ENCODE results near the gene TMEM272.

Gene TMEM272

DNA sequence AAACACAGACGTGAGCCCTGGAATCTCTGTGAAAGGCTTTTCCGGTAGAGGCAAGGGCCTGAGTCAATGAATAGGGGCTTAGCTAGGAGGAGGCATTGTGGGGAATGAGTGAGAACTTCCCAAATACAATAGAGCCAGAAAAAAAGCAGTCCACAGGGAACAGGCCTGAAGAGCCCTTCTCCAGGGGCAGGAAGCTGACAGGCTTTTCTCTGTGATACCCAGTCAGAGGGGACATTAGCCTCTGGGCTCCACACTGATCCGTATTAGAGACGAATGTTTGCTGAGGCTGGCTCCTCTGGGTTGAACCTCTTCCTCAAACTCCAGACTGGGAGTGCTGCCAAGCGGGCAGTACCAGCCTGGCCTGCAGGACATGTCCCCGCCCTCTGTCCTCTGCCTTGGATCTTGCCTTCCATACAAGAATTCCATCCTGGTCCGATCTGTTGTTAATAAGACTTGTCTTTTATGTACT, 43.3 kb downstream of the TMEM272 start:
- intact Hi-C loops (cut with micrococcal nuclease), result loop anchor here (5.0 kb wide), 2 partner anchors 214 to 349 kb away; partner anchors contain the start of gene INTS6
- H3K4me3 Mint-ChIP-seq, result no peak overlapping the region
- peaks cover 46% of the 10 kb centered on the region for H3K4me1 Mint-ChIP-seq (ENCODE audit: low read depth)
- peaks cover 22% of the 10 kb centered on the region for H3K27me3 Mint-ChIP-seq
- no peaks in the 10 kb centered on the region for H3K9me3 Mint-ChIP-seq
- H3K36me3 Mint-ChIP-seq (ENCODE audit: low read depth), result peaks cover 6% of the 10 kb centered on the region
- H3K27ac Mint-ChIP-seq, result peak overlapping the region; percentile 24

DNA sequence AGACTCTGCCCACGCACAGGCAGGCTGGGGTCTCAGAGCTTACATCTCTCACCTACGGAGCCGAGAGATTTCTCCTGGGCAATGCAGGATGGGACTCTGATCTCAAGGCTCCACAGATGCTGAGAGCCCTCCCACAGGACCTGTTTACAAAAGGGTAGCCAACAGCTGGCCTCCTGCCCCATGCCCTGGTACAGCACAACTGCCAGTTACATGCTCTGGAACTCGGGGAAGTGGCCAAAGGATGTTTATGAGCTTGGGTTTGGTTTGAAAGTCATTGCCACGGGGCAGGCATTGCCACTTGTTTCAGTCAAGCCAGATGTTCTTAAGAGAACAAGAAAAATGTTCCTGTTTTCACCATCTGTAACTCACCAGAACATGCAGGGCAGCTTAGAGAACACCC, 44.5 kb downstream of the TMEM272 start:
- intact Hi-C loops (cut with micrococcal nuclease), result loop anchor here (5.0 kb wide), 2 partner anchors 213 to 348 kb away; partner anchors contain the start of gene INTS6
- Mint-ChIP-seq H3K27ac (no peak overlapping the region), H3K36me3 (ENCODE audit: low read depth) (peaks cover 6% of the 10 kb centered on the region), H3K4me3 (no peak overlapping the region), H3K9me3 (no peaks in the 10 kb centered on the region), H3K4me1 (ENCODE audit: low read depth) (peaks cover 39% of the 10 kb centered on the region), H3K27me3 (peaks cover 26% of the 10 kb centered on the region)

DNA sequence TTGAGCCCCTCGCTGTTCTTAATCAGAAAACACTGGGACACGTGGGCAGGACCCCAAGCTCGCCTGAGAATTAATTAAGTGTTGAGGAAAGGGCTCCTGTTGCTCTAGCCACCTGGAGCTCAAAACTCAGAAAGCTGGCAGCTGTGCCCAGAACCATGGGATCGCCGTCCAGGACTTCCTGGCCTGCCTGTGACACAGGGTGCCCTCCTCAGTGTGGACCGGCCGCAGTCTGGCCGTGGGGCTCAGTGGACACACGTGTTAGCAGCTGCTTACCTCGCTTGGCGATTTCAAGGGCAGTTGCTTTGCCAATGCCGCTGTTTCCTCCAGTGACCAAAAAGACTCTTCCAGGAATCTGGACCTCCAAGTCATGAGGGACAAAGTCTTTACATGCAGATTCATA, 45.7 kb downstream of the TMEM272 start:
- no peaks in the 10 kb centered on the region for H3K9me3 Mint-ChIP-seq
- intact Hi-C loops (cut with micrococcal nuclease), result no loop called here
- peaks cover 6% of the 10 kb centered on the region for H3K36me3 Mint-ChIP-seq (ENCODE audit: low read depth)
- H3K4me1 Mint-ChIP-seq (ENCODE audit: low read depth), result peaks cover 37% of the 10 kb centered on the region
- no peak overlapping the region for H3K27ac Mint-ChIP-seq
- peaks cover 25% of the 10 kb centered on the region for H3K27me3 Mint-ChIP-seq
- H3K4me3 Mint-ChIP-seq, result no peak overlapping the region

DNA sequence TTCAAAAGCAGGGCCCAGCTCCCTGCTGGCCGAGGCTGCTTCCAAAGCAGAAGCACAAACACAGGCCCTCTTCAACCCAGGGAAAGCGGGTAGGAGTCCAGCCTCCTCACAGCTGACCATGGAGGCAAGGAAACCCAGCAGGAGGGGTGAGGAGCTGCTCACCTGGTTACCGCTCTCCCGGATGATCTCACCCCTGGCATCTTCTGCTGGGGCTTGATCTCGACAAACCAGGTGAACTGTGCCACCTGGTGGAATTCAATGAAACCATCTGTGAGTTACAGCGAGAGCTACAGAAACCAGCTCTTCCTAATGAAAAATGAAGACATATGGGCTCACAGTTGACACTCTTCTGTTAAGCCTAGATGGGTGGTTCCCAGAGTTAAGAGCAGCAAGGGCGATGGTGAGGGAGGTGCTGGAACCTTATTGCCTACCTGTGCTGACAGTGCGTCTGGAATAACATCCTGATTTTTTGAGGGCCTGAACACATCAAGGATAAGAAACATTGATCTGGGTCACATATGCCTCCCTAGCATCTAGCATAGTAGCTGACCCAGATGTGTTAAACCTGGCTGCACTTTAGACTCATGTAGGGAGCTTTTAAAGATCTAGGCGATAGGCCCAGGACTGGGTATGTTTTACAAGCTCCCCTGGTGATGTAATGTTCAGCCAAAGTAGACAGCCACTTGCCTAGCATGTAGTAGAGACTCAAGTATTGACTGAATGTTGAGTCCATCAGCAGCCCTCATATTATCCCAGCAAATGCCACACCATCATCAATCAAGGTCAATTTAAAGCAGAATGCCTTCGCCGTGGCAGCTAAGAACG, 47.1 kb downstream of the TMEM272 start:
- Mint-ChIP-seq H3K4me3 (no peak overlapping the region), H3K27me3 (peaks cover 25% of the 10 kb centered on the region), H3K9me3 (no peaks in the 10 kb centered on the region), H3K27ac (no peak overlapping the region), H3K4me1 (ENCODE audit: low read depth) (peaks cover 42% of the 10 kb centered on the region), H3K36me3 (ENCODE audit: low read depth) (peaks cover 6% of the 10 kb centered on the region)
- intact Hi-C loops (cut with micrococcal nuclease), result no loop called here

DNA sequence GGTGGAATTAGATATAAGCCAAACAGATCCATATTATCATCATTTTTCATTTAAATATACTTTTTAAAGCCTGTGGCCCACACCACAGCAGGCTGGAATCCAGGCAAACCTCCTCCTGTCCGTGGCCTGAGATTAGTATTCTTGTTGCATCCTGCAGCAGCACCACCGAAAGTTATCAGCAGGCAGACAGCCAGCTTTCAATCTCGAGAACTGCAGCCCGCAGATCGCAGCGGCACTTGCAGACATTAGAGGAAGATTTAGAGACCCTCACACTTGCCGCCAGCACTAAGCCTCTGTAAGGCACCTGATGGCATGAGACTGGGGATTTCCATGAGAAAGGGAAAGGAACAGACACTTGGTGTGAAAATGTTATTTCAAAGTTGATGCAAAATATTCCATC, 48.4 kb downstream of the TMEM272 start:
- no peak overlapping the region for H3K4me3 Mint-ChIP-seq
- peaks cover 25% of the 10 kb centered on the region for H3K27me3 Mint-ChIP-seq
- H3K4me1 Mint-ChIP-seq (ENCODE audit: low read depth), result peaks cover 35% of the 10 kb centered on the region
- intact Hi-C loops (cut with micrococcal nuclease), result no loop called here
- no peaks in the 10 kb centered on the region for H3K9me3 Mint-ChIP-seq
- H3K27ac Mint-ChIP-seq, result no peak overlapping the region
- peaks cover 6% of the 10 kb centered on the region for H3K36me3 Mint-ChIP-seq (ENCODE audit: low read depth)

DNA sequence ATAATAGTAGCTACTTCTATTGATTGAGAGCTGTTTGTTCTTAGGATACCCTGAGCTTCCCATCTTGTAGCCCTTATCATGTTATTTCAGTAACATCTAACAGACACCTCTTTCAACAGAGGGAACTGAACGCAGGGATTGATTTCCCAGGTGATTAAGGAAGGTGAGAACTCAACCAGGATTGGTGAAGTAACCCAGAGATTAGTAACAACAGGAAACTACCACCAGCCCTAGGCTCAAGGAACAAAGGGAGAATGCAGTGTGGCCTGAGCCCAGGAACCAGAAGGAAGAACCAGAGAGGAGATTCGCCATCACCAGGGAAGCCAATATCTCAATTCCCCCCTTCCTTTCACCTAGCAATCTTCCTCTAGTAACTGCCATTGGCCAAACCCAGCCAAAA, 49.6 kb downstream of the TMEM272 start:
- H3K36me3 Mint-ChIP-seq (ENCODE audit: low read depth), result peaks cover 12% of the 10 kb centered on the region
- intact Hi-C loops (cut with micrococcal nuclease), result no loop called here
- H3K4me1 Mint-ChIP-seq (ENCODE audit: low read depth), result peaks cover 28% of the 10 kb centered on the region
- H3K4me3 Mint-ChIP-seq, result no peak overlapping the region
- H3K27ac Mint-ChIP-seq, result peak overlapping the region; percentile 33
- H3K27me3 Mint-ChIP-seq, result peaks cover 26% of the 10 kb centered on the region
- no peaks in the 10 kb centered on the region for H3K9me3 Mint-ChIP-seq

DNA sequence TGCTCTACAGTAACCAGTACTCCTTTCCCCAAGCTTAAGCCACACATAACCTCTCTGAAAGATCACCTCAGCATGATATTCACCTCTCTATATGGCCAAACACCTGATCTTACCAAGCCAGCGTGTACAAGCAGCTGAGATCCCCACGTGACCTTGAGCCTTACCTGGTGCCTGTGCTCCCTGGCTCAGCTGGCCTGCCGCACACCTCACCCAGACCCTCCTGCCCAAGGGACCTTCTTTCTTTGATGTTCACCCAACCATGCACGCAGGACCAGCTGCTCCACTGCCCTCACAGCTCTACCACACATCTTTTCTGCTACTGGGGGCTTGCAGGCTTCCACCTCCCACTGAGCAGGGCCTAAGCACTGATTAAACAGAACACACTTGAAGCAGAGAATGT, 50.0 kb downstream of the TMEM272 start:
- peaks cover 22% of the 10 kb centered on the region for H3K27me3 Mint-ChIP-seq
- peaks cover 12% of the 10 kb centered on the region for H3K36me3 Mint-ChIP-seq (ENCODE audit: low read depth)
- H3K27ac Mint-ChIP-seq, result peak overlapping the region; percentile 33
- intact Hi-C loops (cut with micrococcal nuclease), result no loop called here
- peaks cover 28% of the 10 kb centered on the region for H3K4me1 Mint-ChIP-seq (ENCODE audit: low read depth)
- no peaks in the 10 kb centered on the region for H3K9me3 Mint-ChIP-seq
- no peak overlapping the region for H3K4me3 Mint-ChIP-seq

DNA sequence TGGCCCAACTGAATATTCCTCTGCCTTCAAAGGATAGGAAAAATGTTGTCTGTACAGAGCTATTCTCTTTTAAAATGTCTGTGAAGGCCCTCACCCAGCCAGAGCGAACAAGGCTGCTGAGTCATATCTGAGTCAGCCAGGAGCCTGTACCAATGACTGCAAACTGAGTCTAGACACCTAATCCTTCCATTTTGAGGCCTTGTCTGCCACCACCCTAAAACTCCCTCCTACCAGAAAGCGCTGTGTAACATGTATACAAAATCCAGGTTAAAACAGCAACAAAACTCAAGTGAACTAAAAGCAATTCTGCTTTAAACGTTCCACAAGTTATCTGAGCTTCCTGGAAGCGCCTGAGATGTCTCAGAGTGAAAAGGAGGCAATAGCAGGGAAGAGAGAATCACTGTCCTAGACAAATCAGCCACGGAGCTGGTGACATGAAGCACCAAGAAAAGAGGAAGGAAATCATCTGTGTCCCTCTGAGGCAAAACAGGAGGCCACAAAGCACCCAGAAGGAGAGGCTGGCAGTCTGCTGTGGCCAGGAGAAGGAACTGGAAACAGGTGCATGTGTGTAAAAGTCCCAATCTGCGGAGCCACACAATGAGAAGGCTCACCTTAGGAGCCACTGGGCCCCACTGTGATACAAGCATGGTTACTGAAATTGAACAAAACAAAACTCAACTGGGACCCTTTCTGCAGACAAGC, 51.3 kb downstream of the TMEM272 start:
- Mint-ChIP-seq H3K36me3 (ENCODE audit: low read depth) (peaks cover 12% of the 10 kb centered on the region), H3K4me3 (no peak overlapping the region), H3K9me3 (no peaks in the 10 kb centered on the region), H3K27ac (peak overlapping the region; percentile 77), H3K27me3 (peaks cover 14% of the 10 kb centered on the region), H3K4me1 (ENCODE audit: low read depth) (peaks cover 28% of the 10 kb centered on the region)
- intact Hi-C loops (cut with micrococcal nuclease), result no loop called here

DNA sequence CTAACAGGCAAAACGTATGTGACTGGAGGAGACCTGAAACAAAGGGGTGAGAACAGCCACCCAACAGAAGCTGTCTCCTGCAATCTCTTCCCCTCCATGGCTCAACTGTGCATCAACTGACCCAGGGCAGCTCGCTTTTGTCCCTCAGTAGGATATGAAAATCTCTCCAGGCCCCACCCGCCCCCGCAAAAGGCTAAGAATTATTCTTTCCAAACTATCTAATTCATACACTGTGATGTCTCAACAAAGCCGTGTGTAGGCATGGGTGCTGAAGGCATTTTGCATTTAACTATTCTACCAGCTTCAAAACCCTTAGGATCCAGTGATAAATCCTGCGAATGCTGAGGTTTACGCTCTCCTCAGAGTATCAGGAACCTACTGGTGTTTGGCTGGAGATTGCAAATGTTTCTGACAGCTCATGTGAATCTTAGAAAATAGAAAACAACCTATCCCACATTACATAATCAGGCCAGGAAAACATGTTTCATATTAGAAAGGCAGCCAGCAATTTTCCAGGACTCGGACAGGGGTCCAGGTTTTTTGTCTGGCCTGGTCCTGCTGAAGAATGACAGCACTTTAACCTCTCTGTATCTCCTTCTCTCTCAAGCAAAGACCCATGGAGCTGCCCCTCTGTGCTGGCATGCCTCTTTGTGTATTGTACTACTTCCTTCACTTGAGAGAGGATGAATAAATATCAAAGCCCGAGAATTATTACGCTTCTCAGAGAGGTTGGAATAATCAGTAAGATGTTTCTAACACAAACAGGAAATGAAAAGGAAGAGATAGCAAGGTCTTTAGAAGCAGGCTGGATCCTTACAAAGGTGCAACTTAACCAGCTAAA, 58.3 kb downstream of the TMEM272 start:
- H3K4me1 Mint-ChIP-seq (ENCODE audit: low read depth), result no peaks in the 10 kb centered on the region
- peaks cover 7% of the 10 kb centered on the region for H3K27me3 Mint-ChIP-seq
- H3K27ac Mint-ChIP-seq, result no peak overlapping the region
- intact Hi-C loops (cut with micrococcal nuclease), result no loop called here
- no peaks in the 10 kb centered on the region for H3K9me3 Mint-ChIP-seq
- H3K36me3 Mint-ChIP-seq (ENCODE audit: low read depth), result peaks cover 6% of the 10 kb centered on the region
- H3K4me3 Mint-ChIP-seq, result no peak overlapping the region

DNA sequence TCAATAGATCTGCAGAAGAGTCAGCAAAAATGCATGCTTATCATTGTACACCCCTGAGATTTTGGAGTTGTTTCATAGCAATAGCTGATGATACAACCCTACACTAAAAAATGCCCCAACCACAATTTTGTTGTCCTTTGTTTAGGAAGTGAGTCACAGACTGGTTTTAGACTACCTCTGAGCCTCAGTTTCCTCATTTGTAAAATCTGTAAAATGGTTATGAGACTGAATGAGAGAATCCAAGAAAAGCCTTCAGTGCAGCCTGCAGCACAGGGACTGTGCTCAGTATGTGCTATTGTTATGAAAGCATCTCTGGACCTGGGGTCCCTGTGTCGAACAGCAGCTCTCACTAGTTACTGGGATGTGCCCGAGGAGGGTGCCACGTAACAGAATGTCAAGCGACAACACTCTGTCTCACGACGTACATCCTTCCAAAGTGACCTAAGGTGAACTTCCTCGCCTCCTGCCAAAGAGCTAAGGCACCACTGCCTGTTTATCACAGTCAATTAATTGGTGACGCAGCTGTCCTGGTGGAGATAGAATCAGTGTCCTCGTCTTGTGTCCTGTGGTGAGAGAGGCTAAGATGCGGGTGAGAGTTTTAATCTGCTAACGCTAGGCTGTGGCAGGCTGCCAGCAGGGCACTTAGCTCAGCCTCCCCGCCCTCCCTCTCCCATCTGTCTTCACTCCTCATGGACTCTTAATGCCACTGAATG, 59.1 kb downstream of the TMEM272 start:
- H3K4me1 Mint-ChIP-seq (ENCODE audit: low read depth), result no peaks in the 10 kb centered on the region
- H3K4me3 Mint-ChIP-seq, result no peak overlapping the region
- no peak overlapping the region for H3K27ac Mint-ChIP-seq
- peaks cover 5% of the 10 kb centered on the region for H3K27me3 Mint-ChIP-seq
- peaks cover 3% of the 10 kb centered on the region for H3K36me3 Mint-ChIP-seq (ENCODE audit: low read depth)
- H3K9me3 Mint-ChIP-seq, result no peaks in the 10 kb centered on the region
- intact Hi-C loops (cut with micrococcal nuclease), result no loop called here

DNA sequence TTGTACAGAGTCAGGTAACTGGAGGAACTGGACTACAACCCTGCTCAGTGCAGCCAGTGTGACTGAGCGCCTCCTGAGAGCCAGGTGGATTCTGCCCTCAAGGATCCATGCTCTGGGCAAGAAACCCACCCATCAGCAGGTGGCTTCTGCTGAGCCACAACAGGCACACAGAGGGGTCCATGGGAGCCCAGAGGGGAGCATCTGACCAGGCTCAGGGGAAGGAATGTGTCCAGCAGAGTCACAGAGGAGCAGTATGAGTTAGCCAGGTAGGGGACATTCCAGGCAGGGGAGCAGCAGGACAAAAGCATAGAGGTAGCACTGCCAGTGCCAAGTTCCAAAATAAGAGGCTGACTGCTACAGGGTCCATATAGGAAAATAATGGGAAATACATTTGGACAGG, 60.9 kb downstream of the TMEM272 start:
- H3K36me3 Mint-ChIP-seq (ENCODE audit: low read depth), result no peaks in the 10 kb centered on the region
- intact Hi-C loops (cut with micrococcal nuclease), result no loop called here
- H3K4me3 Mint-ChIP-seq, result no peak overlapping the region
- H3K4me1 Mint-ChIP-seq (ENCODE audit: low read depth), result peaks cover 3% of the 10 kb centered on the region
- H3K9me3 Mint-ChIP-seq, result no peaks in the 10 kb centered on the region
- H3K27ac Mint-ChIP-seq, result no peak overlapping the region
- H3K27me3 Mint-ChIP-seq, result peaks cover 8% of the 10 kb centered on the region

DNA sequence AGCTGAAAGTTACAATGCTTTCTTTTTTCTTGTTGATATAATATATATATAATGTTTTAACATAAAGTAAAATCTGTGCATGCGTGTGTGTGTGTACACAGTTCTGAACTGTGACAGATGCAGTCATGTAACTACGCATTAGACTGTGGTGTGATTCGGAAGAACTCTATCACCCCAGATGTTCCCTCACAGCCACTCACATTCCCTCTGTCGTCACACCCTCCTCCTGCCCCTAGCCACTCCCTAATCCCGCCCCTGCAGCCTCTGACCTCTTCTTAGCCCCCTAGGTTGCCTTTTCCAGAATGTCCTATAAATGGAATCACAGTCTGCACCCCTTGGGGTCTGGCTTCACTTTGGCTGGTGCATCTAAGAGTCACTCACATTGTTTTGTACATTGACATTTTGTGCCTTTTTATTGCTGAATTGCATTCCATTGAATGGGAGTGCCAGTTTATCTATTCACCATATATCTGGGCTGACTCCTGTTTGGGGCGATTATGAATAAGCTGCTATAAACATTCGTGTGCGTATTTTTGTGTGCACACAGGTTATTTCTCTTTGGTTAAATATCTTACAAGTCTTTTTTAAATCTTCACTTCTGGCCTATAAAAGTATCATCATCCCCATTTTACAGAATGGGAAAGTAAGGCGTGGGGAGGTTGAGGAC, 61.4 kb downstream of the TMEM272 start:
- Mint-ChIP-seq H3K27ac (no peak overlapping the region), H3K4me1 (ENCODE audit: low read depth) (peaks cover 5% of the 10 kb centered on the region), H3K36me3 (ENCODE audit: low read depth) (no peaks in the 10 kb centered on the region), H3K4me3 (no peak overlapping the region), H3K9me3 (no peaks in the 10 kb centered on the region), H3K27me3 (peaks cover 10% of the 10 kb centered on the region)
- intact Hi-C loops (cut with micrococcal nuclease), result no loop called here
